ENCODE measurements around the gene PITX3.
"Not testable (repeated sequence)": the region's sequence is repeated elsewhere in the genome, so short reads cannot be mapped to it uniquely, and the experiment has no call there.

PITX3 gene

GRCh38 chr10:102261196-102261595, 19.9 kb upstream of the PITX3 start:
- TF ChIP-seq, protein P1, sequence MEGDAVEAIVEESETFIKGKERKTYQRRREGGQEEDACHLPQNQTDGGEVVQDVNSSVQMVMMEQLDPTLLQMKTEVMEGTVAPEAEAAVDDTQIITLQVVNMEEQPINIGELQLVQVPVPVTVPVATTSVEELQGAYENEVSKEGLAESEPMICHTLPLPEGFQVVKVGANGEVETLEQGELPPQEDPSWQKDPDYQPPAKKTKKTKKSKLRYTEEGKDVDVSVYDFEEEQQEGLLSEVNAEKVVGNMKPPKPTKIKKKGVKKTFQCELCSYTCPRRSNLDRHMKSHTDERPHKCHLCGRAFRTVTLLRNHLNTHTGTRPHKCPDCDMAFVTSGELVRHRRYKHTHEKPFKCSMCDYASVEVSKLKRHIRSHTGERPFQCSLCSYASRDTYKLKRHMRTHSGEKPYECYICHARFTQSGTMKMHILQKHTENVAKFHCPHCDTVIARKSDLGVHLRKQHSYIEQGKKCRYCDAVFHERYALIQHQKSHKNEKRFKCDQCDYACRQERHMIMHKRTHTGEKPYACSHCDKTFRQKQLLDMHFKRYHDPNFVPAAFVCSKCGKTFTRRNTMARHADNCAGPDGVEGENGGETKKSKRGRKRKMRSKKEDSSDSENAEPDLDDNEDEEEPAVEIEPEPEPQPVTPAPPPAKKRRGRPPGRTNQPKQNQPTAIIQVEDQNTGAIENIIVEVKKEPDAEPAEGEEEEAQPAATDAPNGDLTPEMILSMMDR (IDR thresholded peaks at IDR 0.05; ENCODE audit: low read length): no peak
- TF ChIP-seq EZH2 (IDR thresholded peaks at IDR 0.05; ENCODE audit: borderline replicate concordance, low read length): no peak
- Histone ChIP-seq H3K36me3 (ENCODE audit: insufficient read depth, low read length) (peaks cover 38% of the 10 kb centered on the region), H3K9ac (ENCODE audit: low read length) (no peak overlapping the region), H2AFZ (ENCODE audit: low read length) (no peak overlapping the region), H3K27me3 (ENCODE audit: insufficient read depth, low read length) (no peaks in the 10 kb centered on the region), H3K4me2 (ENCODE audit: low read length) (no peak overlapping the region), H4K20me1 (ENCODE audit: insufficient read depth, low read length) (no peaks in the 10 kb centered on the region), H3K4me3 (ENCODE audit: low read depth, low read length, poor library complexity, severe bottlenecking) (no peak overlapping the region), H3K79me2 (ENCODE audit: insufficient read depth, low read length) (peaks cover 1% of the 10 kb centered on the region; the same call in 1 of the 2 replicates), H3K9me3 (ENCODE audit: low read length) (no peaks in the 10 kb centered on the region), H3K9me2 (ENCODE audit: low read depth, low read length) (no peaks in the 10 kb centered on the region), H3K27ac (ENCODE audit: low read depth, low read length, poor library complexity, severe bottlenecking) (no peak overlapping the region), H3F3A (ENCODE audit: insufficient read depth, low read length) (no peaks in the 10 kb centered on the region), H3K4me1 (ENCODE audit: insufficient read depth, low read length, severe bottlenecking) (no peaks in the 10 kb centered on the region)

DNA sequence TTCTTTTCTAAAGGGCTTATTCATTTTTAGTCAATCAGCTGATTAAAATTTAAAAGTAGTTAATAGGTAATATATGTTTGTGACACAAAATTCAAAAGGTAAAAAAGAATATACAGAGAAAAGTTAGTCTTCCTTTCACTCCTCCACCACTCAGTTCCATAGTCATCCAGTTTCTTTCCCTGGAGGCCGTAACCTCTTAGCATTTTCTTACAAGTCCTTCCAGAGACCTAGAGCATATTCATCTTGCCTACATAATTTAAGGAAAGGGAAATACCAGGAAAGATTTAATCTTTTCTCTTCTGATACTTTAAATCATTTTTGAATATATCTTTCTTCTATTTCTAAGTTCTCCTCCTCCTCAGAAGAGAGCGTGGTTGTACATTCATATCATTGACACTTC, 14.1 kb upstream of the PITX3 start:
- H2AFZ ChIP-seq (ENCODE audit: low read length): no peak overlapping the region
- H3K9me2 ChIP-seq (ENCODE audit: low read depth, low read length): no peaks in the 10 kb centered on the region
- no peak overlapping the region for H3K27ac ChIP-seq (ENCODE audit: low read depth, low read length, poor library complexity, severe bottlenecking)
- no peaks in the 10 kb centered on the region for H3K4me1 ChIP-seq (ENCODE audit: insufficient read depth, low read length, severe bottlenecking)
- peaks cover 41% of the 10 kb centered on the region for H3K79me2 ChIP-seq (ENCODE audit: insufficient read depth, low read length)
- H4K20me1 ChIP-seq (ENCODE audit: insufficient read depth, low read length): no peaks in the 10 kb centered on the region
- no peak overlapping the region for H3K4me3 ChIP-seq (ENCODE audit: low read depth, low read length, poor library complexity, severe bottlenecking)
- H3K36me3 ChIP-seq (ENCODE audit: insufficient read depth, low read length): peaks cover 11% of the 10 kb centered on the region
- TF ChIP-seq EZH2 (IDR thresholded peaks at IDR 0.05; ENCODE audit: borderline replicate concordance, low read length): no peak
- TF ChIP-seq, protein P1 (IDR thresholded peaks at IDR 0.05; ENCODE audit: low read length): no peak
- H3K4me2 ChIP-seq (ENCODE audit: low read length): no peak overlapping the region
- H3K9me3 ChIP-seq (ENCODE audit: low read length): no peaks in the 10 kb centered on the region
- no peaks in the 10 kb centered on the region for H3K27me3 ChIP-seq (ENCODE audit: insufficient read depth, low read length)
- H3F3A ChIP-seq (ENCODE audit: insufficient read depth, low read length): no peaks in the 10 kb centered on the region
- H3K9ac ChIP-seq (ENCODE audit: low read length): no peak overlapping the region

DNA sequence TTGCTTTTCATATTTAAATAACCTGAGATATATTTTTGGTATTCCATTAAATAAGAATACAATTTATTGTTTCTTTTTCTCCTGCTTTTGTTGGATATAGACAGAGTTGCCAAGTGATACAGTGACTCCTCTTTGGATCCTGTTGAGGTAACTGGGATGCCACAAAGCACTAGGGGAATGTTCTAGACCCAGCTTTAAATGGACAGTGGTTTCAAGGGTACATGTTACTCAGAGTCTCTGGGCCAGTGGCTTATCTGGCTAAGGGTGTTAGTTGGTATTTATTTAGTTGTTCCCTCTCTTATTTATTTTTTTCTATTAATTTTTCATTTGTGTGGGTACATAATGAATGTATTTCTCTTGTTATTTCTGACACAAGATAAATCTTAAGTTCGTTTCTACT, 13.1 kb upstream of the PITX3 start:
- Histone ChIP-seq H2AFZ (ENCODE audit: low read length) (no peak overlapping the region), H4K20me1 (ENCODE audit: insufficient read depth, low read length) (no peaks in the 10 kb centered on the region), H3K27me3 (ENCODE audit: insufficient read depth, low read length) (no peaks in the 10 kb centered on the region), H3K9ac (ENCODE audit: low read length) (no peak overlapping the region), H3K9me3 (ENCODE audit: low read length) (no peaks in the 10 kb centered on the region), H3K79me2 (ENCODE audit: insufficient read depth, low read length) (peaks cover 50% of the 10 kb centered on the region), H3K4me1 (ENCODE audit: insufficient read depth, low read length, severe bottlenecking) (no peaks in the 10 kb centered on the region), H3K27ac (ENCODE audit: low read depth, low read length, poor library complexity, severe bottlenecking) (no peak overlapping the region), H3K4me2 (ENCODE audit: low read length) (no peak overlapping the region), H3K9me2 (ENCODE audit: low read depth, low read length) (no peaks in the 10 kb centered on the region), H3K36me3 (ENCODE audit: insufficient read depth, low read length) (peaks cover 5% of the 10 kb centered on the region), H3F3A (ENCODE audit: insufficient read depth, low read length) (no peaks in the 10 kb centered on the region), H3K4me3 (ENCODE audit: low read depth, low read length, poor library complexity, severe bottlenecking) (no peak overlapping the region)
- TF ChIP-seq, protein P1 (IDR thresholded peaks at IDR 0.05; ENCODE audit: low read length): no peak
- TF ChIP-seq EZH2 (IDR thresholded peaks at IDR 0.05; ENCODE audit: borderline replicate concordance, low read length): no peak

DNA sequence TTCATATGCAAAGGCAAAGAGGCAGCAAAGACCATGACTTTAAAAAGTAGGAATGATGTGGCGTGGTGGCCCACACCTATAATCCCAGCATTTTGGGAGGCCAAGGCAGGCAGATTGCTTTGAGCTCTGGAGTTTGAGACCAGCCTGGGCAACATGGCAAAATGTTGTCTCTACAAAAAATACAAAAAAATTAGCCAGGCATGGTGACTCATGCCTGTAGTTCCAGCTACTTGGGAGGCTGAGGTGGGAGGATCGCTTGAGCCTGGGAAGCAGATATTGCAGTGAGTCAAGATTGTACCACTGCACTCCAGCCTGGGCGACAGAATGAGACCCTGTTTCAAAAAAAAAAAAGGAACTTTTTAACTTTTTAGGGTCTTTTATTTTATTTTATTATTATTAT, 11.2 kb upstream of the PITX3 start:
- not testable (repeated sequence) for H3K27me3 ChIP-seq (ENCODE audit: insufficient read depth, low read length); H3K4me3 ChIP-seq (ENCODE audit: low read depth, low read length, poor library complexity, severe bottlenecking); H3K36me3 ChIP-seq (ENCODE audit: insufficient read depth, low read length); H3K4me1 ChIP-seq (ENCODE audit: insufficient read depth, low read length, severe bottlenecking); H3K27ac ChIP-seq (ENCODE audit: low read depth, low read length, poor library complexity, severe bottlenecking); H3F3A ChIP-seq (ENCODE audit: insufficient read depth, low read length); H3K9me3 ChIP-seq (ENCODE audit: low read length); H4K20me1 ChIP-seq (ENCODE audit: insufficient read depth, low read length); H3K9ac ChIP-seq (ENCODE audit: low read length); H2AFZ ChIP-seq (ENCODE audit: low read length); H3K9me2 ChIP-seq (ENCODE audit: low read depth, low read length); H3K4me2 ChIP-seq (ENCODE audit: low read length)
- peaks cover 69% of the 10 kb centered on the region for H3K79me2 ChIP-seq (ENCODE audit: insufficient read depth, low read length)
